K562 (cell line): ENCODE measurements around the gene FIS1. TPM values are rescaled to one million over a fixed set of nuclear protein-coding genes. Genes with fewer than 3 reads are reported as not detected.

ENCODE experiments used
- ATAC-seq: fragments of 200-7000 bp; cut with Tn5 transposase; 3 replicates; pipeline ENCODE4 v1.9.1; 2020; ENCODE audit warnings: moderate library complexity
- BruUV-seq: library from RNA; stranded (reverse); fragments of 400-500 nt; replicated peaks from 2 replicates; lab custom pipeline; 2021; lab: Mats Ljungman, UMichigan
- CTCF ChIA-PET: fragments of 300-600 bp; formaldehyde crosslinking; extraction: SDS; loops from one replicate; lab custom pipeline; 2021; ENCODE audit warnings: low intra/inter-chr PET ratio; lab: Yijun Ruan, JAX
- POLR2A ChIA-PET: fragments of 300-600, 350-650 bp; sonication (Branson Sonifier 250); formaldehyde crosslinking; extraction: SDS; loops from one replicate; lab custom pipeline; 2021; ENCODE audit warnings: antibody characterized with exemption, inconsistent platforms; lab: Yijun Ruan, JAX
- DNase-seq, 4 experiments: peaks; one replicate each; pipeline versions ENCODE4 v3.0.0 to v3.0.0-alpha.2; 2011 to 2018; ENCODE audit warnings: low spot score in 3 of 4, mixed read lengths in 3 of 4; ENCODE audit errors: extremely low read depth in 1 of 4
- FAIRE-seq: peaks from 2 replicates; lab custom pipeline; 2011; peaks lifted over from hg19 to GRCh38; lab: Jason Lieb, UNC
- H2AFZ ChIP-seq: 2 replicates; pipeline ENCODE4 v1.6.0; 2011; ENCODE audit warnings: low read depth, low read length, control low read depth, inconsistent platforms
- H3K27ac ChIP-seq: fragments of 200-600 bp; 3 replicates; pipeline ENCODE4 v1.8.0; 2011; ENCODE audit warnings: low read depth, mild to moderate bottlenecking, control low read depth, inconsistent platforms, low read length, moderate library complexity, mixed read lengths; ENCODE audit errors: extremely low read depth
- H3K27me3 ChIP-seq, 2 experiments: fragments of 300-600 bp in 1 of 2; 2 replicates in 1 of 2; 3 replicates in 1 of 2; pipeline versions ENCODE4 v1.6.0 to v1.8.0; 2011; ENCODE audit warnings: inconsistent platforms in 2 of 2, low read length in 2 of 2, mild to moderate bottlenecking in 1 of 2, mixed read lengths in 1 of 2, moderate library complexity in 1 of 2; ENCODE audit not compliant: control insufficient read depth in 2 of 2, insufficient read depth in 2 of 2
- H3K36me3 ChIP-seq: fragments of 300-600 bp; 3 replicates; pipeline ENCODE4 v1.8.0; 2011; ENCODE audit warnings: mild to moderate bottlenecking, low read length, inconsistent platforms; ENCODE audit not compliant: control insufficient read depth, insufficient read depth
- H3K4me1 ChIP-seq, 2 experiments: fragments of 200-600 bp in 1 of 2; replicated peaks in 1 of 2; 2 replicates in 1 of 2; 3 replicates in 1 of 2; pipeline versions ENCODE4 v1.5.1 to v1.8.0; 2011; ENCODE audit warnings: inconsistent platforms in 2 of 2, low read length in 2 of 2, mild to moderate bottlenecking in 1 of 2, mixed read lengths in 1 of 2, moderate library complexity in 1 of 2; ENCODE audit not compliant: control insufficient read depth in 2 of 2, insufficient read depth in 2 of 2
- H3K4me2 ChIP-seq: 2 replicates; pipeline ENCODE4 v1.6.1; 2011; ENCODE audit warnings: low read length, control low read depth, inconsistent platforms, mixed read lengths; ENCODE audit not compliant: insufficient read depth
- H3K4me3 ChIP-seq: fragments of 200-600 bp; sonication (generic), shearing (Covaris generic); 2 replicates; pipeline ENCODE4 v1.5.1; 2016; ENCODE audit warnings: control low read depth, inconsistent platforms
- H3K79me2 ChIP-seq: fragments of 200-600 bp; 3 replicates; pipeline ENCODE4 v1.8.0; 2011; ENCODE audit warnings: low read length, inconsistent platforms; ENCODE audit not compliant: control insufficient read depth, insufficient read depth
- H3K9ac ChIP-seq, 2 experiments: 2 replicates each; pipeline versions ENCODE4 v1.6.0 to v1.6.1; 2011; ENCODE audit warnings: low read depth in 2 of 2, low read length in 2 of 2, control low read depth in 1 of 2, inconsistent platforms in 1 of 2, mild to moderate bottlenecking in 1 of 2, mixed read lengths in 1 of 2; ENCODE audit not compliant: insufficient read depth in 1 of 2
- H3K9me1 ChIP-seq: one replicate; pipeline ENCODE4 v1.6.0; 2011; ENCODE audit warnings: inconsistent platforms, mild to moderate bottlenecking, low read length, moderate library complexity; ENCODE audit not compliant: control insufficient read depth, insufficient read depth
- H3K9me3 ChIP-seq: replicated peaks from 2 replicates; pipeline ENCODE4 v1.5.1; 2011; ENCODE audit warnings: low read depth, low read length, inconsistent platforms; ENCODE audit not compliant: control insufficient read depth, insufficient read depth
- H4K20me1 ChIP-seq: replicated peaks from 2 replicates; pipeline ENCODE4 v1.6.1; 2011; ENCODE audit warnings: low read length, inconsistent platforms, mixed read lengths; ENCODE audit not compliant: control insufficient read depth, insufficient read depth
- ASH1L ChIP-seq: fragments of 450-650 bp; IDR thresholded peaks from 2 replicates; pipeline ENCODE4 v1.6.1; 2018; ENCODE audit warnings: borderline replicate concordance, mild to moderate bottlenecking, low read depth; ENCODE audit not compliant: partially characterized antibody
- CBFA2T3 ChIP-seq: fragments of 450-650 bp; IDR thresholded peaks from 2 replicates; pipeline ENCODE4 v1.6.1; 2017
- MIER1 ChIP-seq: fragments of 450-650 bp; IDR thresholded peaks from 2 replicates; pipeline ENCODE4 v1.6.1; 2016; ENCODE audit warnings: antibody characterized with exemption, mild to moderate bottlenecking, low read depth
- PTTG1 ChIP-seq: fragments of 450-650 bp; IDR thresholded peaks from 2 replicates; pipeline ENCODE4 v1.6.1; 2016; ENCODE audit warnings: low read depth, mild to moderate bottlenecking, missing genetic modification characterization, missing compliant biosample characterization
- RBFOX2 ChIP-seq: fragments of 200-400 bp; formaldehyde crosslinking; IDR thresholded peaks from 2 replicates; pipeline ENCODE4 v1.6.1; 2017; ENCODE audit warnings: low read depth, mild to moderate bottlenecking, low read length, moderate library complexity
- WGBS: fragments of 100-300 bp; shearing (Covaris generic); methylation state at CpG from one replicate; pipeline ENCODE4 v1.1.6; 2016; ENCODE audit warnings: low coverage, mixed read lengths; ENCODE audit not compliant: insufficient coverage; ENCODE audit errors: missing lambda C conversion rate; 5-methylcytosine and 5-hydroxymethylcytosine counted together
- in situ Hi-C: fragments of 300-500 bp; cut with MboI; formaldehyde crosslinking; loops from 4 replicates; pipeline ENCODE4 v1.15.0; 2018; ENCODE audit warnings: inconsistent platforms, mixed read lengths
- intact Hi-C: fragments of 100-400 bp; cut with micrococcal nuclease; formaldehyde crosslinking; loops from 2 replicates; pipeline ENCODE4 v1.14.2; 2022
- polyA plus RNA-seq, 8 experiments: library from polyadenylated mRNA; depleted of rRNA in 4 of 8; stranded (reverse) in 5 of 8; unstranded in 3 of 8; fragments of >200 nt; fragmentation: Nextera tagmentation in 2 of 8; fragmentation: Illumina TruSeq in 1 of 8; extraction: Ambion mirVana in 2 of 8; extraction: Trizol in 1 of 8; gene quantifications; 2 replicates each; pipeline versions ENCODE4 v1.2.1 to v1.2.3, GENCODE V29; 2011 to 2014; ENCODE audit warnings: inconsistent platforms in 1 of 8, missing spikeins in 1 of 8
- total RNA-seq, 7 experiments: library from RNA; depleted of rRNA in 6 of 7; stranded (reverse); fragments of >200 nt in 6 of 7; fragmentation: Illumina TruSeq in 2 of 7; extraction: Trizol in 2 of 7; gene quantifications; 2 replicates each; pipeline versions ENCODE4 v1.2.1 to v1.2.3, GENCODE V29; 2011 to 2021; ENCODE audit warnings: low replicate concordance in 1 of 7

The FIS1 gene
- total and polyA plus RNA-seq, 9 of the 15 experiments (the other 6 are each of a cell fraction or from before 2014, with no cell fraction given), result 86.0 to 257 (median 144) TPM

DNA sequence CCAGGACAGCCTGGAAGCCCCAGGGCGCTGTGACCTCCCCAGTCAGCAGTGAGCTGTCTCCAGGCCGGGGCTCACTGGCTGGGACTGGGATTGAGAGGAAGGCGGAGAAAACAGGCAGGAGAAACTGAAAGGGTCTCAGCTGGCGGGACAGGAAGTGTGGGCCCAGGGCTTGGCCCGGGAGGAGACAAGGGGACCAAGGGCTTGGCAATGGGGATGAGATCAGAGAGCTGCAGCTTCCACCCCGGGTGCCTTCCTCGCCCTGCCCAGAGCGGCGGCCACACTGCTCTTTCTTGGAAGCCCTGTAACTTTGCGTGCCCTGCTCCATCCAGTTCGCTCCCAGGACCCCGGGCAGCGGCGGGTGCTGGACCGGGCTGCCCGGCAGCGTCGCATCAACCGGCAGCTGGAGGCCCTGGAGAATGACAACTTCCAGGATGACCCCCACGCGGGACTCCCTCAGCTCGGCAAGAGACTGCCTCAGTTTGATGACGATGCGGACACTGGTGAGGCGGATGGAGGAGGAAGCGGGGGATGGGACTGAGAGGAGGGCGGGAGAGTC is 22.5 kb downstream of the FIS1 start:
- ChIA-PET CTCF (interaction anchor here (0.6 kb wide), 1 partner anchor 144 kb away, joined by 3 read pairs; no protein-coding TSS in a partner anchor), POLR2A (interaction anchor here (0.6 to 0.8 kb wide), 2 partner anchors 12 to 14 kb away, joined by 3 read pairs; no protein-coding TSS in a partner anchor)
- H3K9me3 ChIP-seq, result no peaks in the 10 kb centered on the region
- no peak for FAIRE-seq
- H3K4me2 ChIP-seq, result no peak overlapping the region
- no peak overlapping the region for H2AFZ ChIP-seq
- H3K9ac ChIP-seq, result peak overlapping the region in 1 of 2 experiments; percentile 54; a peak in 1 of 4 replicates
- no peak overlapping the region for H3K4me3 ChIP-seq
- BruUV-seq, result no TSS peak
- H3K4me1 ChIP-seq, result peaks cover 13 to 27% of the 10 kb centered on the region in 2 experiments; a peak in 4 of 5 replicates
- peaks cover 31% of the 10 kb centered on the region for H3K79me2 ChIP-seq
- WGBS, result 91% methylated on average over 16 of the region's 27 CpGs
- no peak for ATAC-seq
- intact Hi-C loops, result no loop called here
- in situ Hi-C loops, result no loop called here
- peaks cover 42% of the 10 kb centered on the region; the same call in 2 of the 3 replicates for H3K36me3 ChIP-seq
- DNase-seq, result no peak
- no peaks in the 10 kb centered on the region for H3K27me3 ChIP-seq
- no peak overlapping the region for H3K27ac ChIP-seq
- TF ChIP-seq RBFOX2 (peak; percentile 44; the same call in 1 of the 2 replicates), MIER1 (no peak)
- TF ChIP-seq, all 486 proteins: peak for 1
- H4K20me1 ChIP-seq, result no peaks in the 10 kb centered on the region
- H3K9me1 ChIP-seq, result peaks cover 9% of the 10 kb centered on the region

DNA sequence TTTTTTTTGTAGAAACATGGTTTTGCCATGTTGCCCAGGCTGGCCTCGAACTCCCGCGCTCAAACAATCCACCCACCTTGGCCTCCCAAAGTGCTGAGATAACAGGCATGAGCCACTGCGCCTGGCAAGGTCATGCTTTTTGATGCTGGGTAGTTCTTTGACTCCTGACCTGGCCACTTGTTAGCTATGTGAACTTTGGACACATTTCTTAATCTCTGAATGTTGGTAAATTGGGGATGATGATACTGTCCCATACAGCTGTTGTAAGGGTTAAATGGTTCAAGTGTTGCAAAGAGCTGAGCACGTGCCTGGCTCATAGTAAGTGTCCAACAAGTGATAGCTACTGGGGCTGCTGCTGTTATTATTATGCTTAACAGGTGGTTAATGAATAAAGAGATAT is 24.6 kb downstream of the FIS1 start:
- POLR2A ChIA-PET, result no interaction called here
- no peaks in the 10 kb centered on the region for H3K9me3 ChIP-seq
- no peaks in the 10 kb centered on the region for H4K20me1 ChIP-seq
- TF ChIP-seq ASH1L (no peak), PTTG1 (tag) (no peak), CBFA2T3 (0 out of 2 replicates have a peak, but pooled peaks have one; percentile 11)
- H3K27me3 ChIP-seq, result no peaks in the 10 kb centered on the region
- peaks cover 9% of the 10 kb centered on the region for H3K9me1 ChIP-seq
- no peak for FAIRE-seq
- H3K9ac ChIP-seq, result no peak overlapping the region
- intact Hi-C loops, result no loop called here
- no peak for ATAC-seq
- no peak overlapping the region for H3K27ac ChIP-seq
- no peak overlapping the region for H3K4me3 ChIP-seq
- in situ Hi-C loops, result no loop called here
- H3K4me2 ChIP-seq, result no peak overlapping the region
- peaks cover 46% of the 10 kb centered on the region for H3K79me2 ChIP-seq
- 86% methylated on average over 5 of the region's 5 CpGs for WGBS
- CTCF ChIA-PET, result no interaction called here
- DNase-seq, result no peak
- peaks cover 22 to 47% of the 10 kb centered on the region in 2 experiments for H3K4me1 ChIP-seq
- no peak overlapping the region for H2AFZ ChIP-seq
- H3K36me3 ChIP-seq, result peaks cover 40% of the 10 kb centered on the region; the same call in 2 of the 3 replicates
- no TSS peak for BruUV-seq
